GM21528 (cell line): ENCODE measurements around the gene SLC17A5.
"Not testable (repeated sequence)": the region's sequence is repeated elsewhere in the genome, so short reads cannot be mapped to it uniquely, and the experiment has no call there.

Experiments used
- ATAC-seq: cut with Tn5 transposase; IDR thresholded peaks from one replicate; pipeline ENCODE4 v1.9.1; 2021; ENCODE audit warnings: mild to moderate bottlenecking, moderate library complexity; ENCODE audit not compliant: unreplicated experiment, low FRiP score

The SLC17A5 gene

DNA sequence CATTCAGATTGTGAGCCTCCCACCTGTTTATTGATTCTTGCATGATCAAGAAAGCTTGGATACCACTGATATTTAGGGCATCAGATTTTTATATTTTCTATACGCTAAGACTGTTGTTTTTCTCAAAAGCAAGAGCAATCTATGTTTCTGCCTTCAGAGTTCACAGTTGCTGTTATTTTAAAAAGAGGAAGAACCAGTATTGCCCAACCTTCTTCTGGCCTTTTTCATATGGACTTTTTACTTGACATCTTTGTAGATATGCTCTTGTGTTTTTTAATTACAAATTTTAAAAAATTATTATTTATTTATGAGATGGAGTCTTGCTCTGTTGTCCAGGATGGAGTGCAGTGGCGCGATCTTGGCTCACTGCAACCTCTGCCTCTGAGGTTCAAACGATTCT is 28.9 kb downstream of the SLC17A5 start:
- no peak for ATAC-seq

DNA sequence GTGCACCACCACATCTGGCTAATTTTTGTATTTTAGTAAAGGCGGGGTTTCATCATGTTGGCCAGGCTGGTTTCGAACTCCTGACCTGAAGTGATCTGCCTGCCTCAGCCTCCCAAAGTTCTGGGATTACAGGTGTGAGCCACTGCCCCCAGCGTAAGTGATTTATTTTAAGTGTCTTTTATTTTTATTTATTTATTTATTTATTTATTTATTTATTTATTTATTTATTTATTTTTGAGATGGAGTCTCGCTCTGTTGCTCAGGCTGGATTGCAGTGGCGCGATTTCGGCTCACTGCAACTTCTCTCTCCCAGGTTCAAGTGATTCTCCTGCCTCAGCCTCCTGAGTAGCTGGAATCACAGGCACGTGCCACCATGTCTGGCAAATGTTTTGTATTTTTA is 30.3 kb downstream of the SLC17A5 start:
- ATAC-seq = not testable (repeated sequence)

DNA sequence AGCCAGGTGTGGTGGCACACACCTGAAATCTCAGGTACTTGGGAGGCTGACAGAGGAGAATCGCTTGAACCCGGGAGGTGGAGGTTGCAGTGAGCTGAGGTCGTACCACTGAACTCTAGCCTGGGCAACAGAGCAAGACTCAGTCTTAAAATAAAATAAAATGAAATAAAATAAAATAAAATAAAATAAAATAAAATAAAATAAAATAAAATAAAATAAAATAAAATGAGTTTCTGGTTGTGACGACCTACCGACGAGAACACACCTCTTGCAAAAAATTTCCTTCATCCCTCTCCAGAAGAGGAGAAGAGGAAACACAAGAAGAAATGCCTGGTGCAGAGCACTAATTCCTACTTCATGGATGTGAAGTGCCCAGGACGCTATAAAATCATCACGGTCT is 35.7 kb downstream of the SLC17A5 start:
- ATAC-seq = not testable (repeated sequence)

DNA sequence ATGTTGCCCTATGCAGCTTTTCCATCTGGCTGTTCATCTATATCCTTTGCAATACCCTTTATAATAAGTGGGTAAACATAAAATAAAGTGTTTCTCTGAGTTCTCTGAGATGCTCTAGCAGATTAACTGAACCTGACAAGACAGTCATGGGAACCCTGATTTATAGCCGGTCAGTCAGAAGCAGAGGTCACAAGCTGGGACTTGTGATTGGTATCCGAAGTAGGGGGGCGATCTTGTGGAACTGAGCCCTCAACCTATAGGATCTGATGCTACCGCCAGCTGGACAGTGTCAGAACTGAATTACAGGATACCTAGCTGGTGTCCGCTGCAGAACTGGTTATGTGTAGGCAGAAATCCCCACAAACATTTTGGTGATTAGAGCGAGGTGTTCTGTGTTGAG is 39.0 kb downstream of the SLC17A5 start:
- no peak for ATAC-seq

DNA sequence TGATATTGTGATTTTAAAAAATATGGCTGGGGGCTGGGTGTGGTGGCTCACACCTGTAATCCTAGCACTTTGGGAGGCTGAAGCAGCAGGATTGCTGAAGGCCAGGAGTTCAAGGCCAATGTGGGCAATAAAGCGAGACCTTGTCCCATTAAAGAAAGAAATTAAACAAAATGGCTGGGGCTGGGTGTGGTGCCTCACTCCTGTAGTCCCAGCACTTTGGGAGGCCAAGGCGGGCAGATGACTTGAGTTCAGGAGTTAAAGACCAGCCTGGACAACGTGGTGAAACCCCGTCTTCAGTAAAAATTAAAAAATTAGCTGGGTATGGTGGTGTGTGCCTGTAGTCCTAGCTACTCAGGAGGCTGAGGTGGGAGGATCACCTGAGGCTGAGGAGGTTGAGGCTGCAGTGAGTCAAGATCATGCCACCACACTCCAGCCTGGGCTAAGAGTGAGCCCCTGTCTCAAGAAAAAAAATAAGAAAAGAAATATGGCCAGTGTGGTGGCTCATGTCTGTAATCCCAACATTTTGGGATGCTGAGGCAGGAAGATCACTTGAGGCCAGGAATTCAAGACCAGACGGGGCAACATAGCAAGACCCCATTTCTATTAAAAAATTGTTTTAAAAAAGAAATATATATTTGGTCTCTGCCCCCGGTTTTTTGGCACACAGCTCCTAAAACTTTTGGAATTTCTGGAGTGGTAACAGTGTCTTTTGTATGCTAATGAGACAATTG is 39.8 kb downstream of the SLC17A5 start:
- ATAC-seq = no peak

DNA sequence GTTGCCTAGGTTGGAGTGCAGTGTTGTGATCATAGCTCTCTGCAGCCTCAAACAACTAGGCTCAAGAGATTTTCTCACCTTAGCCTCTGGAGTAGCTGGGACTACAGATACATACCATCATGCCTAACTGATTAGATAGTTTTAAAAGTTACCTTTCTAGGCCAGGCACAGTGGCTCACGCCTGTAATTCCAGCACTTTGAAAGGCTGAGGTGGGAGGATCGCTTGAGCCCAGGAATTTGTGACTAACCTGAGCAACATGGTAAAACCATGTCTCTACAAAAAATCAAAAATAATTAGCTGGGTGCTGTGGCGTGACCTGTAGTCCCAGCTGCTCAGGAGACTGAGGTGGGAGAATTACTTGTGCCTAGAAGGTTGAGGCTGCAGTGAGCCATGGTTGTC is 41.2 kb downstream of the SLC17A5 start:
- ATAC-seq = no peak

DNA sequence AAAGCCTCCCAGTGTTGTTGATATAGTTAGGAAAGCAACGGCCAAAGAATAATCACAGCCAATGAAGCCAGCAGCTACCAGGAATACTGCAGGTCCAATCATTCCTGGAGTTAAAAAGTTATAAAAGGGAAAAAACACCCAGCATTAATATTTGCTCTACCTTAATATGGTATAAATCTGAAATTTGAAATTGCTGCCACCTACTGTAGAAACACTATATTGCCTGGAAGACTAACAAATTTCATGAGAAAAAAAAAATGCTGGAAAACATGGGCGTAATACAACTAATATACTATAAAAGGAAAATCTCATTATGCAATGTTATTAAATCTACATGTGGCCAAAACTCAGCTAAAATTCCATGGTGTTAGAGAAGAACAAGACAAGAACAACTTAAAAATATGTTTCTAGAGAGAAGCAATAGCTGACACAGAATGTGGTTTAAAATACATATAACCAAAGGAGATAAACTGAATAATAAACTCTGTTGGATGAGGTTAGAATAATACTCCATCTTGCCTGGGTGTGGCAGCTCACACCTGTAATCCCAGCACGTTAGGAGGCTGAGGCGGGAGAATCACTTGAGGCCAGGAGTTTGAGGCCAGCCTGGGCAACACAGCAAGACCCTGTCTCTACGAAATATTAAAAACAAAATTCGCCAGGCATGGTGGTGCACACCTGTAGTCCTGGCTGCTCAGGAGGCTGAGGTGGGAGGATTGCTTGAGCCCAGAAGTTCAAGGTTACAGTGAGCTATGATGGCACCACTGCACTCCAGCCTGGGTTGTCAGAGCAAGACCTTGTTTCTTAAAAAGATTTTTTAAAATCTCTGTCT is 43.1 kb downstream of the SLC17A5 start:
- ATAC-seq = no peak

DNA sequence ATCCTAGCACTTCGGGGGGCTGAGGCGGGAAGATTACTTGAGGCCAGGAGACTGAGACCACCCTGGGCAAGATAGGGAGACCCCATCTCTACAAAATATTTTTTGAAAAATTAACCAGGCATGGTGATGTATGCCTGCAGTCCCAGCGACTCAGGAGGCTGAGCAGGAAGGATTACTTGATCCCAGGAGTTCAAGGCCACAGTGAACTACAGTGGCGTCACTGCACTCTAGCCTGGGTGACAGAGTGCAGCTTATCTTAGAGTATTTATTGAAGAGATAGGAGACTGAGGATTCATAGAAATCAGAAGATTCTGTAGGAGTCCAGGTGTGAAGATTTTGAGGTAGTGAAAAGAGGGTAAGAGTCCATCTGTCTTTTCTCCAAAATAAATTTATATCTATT is 45.0 kb downstream of the SLC17A5 start:
- no peak for ATAC-seq

DNA sequence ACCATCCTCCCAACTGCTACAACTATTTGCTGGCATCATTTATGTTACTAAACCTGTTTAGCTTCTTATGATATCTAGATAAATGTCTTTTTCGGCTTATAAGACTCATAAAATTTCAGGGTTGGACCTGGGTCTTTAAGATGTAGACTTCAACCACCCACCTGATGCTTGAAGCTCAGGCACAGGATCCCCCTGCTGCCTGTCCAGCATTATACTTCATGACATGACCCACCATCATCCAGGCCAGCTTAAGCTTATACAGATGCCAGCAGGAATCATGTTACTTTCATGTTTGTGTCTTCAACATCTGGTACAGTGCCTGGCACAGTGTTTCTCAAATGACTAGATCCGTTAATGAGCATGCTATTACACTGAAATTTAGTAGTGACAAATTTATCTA is 47.4 kb downstream of the SLC17A5 start:
- no peak for ATAC-seq

DNA sequence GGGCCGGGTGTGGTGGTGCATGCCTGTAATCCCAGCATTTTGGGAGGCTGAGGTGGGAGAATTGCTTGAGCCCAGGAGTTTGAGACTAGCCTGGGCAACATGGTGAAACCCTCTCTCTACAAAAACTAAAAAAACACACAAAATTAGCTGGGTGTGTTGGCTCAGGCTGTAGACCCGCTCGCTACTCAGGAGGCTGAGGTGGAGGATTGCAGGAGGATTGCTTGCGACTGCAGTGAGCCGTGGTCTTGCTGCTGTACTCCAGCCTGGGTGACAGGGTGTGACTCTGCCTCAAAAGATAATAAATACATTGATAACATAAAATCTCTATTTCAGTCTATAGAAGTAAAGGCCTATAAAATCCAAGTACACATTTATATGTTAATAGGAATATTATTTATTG is 49.3 kb downstream of the SLC17A5 start:
- ATAC-seq = no peak

DNA sequence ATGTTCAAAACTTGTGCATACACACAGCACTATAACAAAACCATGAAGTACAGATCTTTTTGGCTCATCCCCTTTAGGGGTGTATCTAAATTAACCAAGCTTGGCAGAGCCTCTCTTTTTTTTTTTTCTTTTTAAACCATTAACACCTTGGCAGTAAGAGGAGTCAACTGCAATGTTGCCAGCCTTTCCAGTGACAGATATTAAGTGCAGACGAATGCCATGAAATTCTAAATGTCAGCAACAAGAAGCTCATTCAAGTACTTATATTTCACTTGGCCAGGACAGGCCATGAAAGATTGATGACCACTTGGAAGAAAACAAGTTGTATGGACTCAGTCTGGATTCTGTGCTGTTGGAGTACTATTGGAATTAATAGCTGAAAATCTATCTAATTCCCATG is 49.8 kb downstream of the SLC17A5 start:
- ATAC-seq = no peak

DNA sequence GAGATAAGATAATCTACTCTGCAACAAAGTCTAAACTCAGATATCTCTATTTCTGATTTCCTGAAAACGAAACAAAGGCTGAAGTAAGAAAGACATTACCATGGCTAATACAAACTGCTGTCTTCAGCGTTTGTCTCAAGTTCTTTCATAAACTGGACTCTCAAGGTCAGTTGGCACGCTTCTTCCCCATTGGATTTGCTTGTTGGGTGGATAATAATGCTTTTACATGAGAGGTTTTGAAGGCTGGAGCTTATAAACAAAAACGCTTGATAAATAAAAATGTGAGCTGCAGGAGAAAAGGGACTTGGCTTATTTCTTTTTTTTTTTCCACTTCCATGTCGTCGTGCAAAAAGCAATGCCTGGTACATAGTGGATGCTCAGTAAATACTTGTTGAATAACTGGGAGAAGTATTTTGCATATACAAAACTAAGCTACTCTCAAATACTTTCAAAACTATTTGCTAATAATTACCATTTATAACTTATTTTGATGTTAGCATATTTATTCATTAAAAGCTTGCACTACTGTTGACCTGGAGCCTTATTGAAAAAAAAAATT is 67.3 kb downstream of the SLC17A5 start:
- ATAC-seq = peak; percentile 8

DNA sequence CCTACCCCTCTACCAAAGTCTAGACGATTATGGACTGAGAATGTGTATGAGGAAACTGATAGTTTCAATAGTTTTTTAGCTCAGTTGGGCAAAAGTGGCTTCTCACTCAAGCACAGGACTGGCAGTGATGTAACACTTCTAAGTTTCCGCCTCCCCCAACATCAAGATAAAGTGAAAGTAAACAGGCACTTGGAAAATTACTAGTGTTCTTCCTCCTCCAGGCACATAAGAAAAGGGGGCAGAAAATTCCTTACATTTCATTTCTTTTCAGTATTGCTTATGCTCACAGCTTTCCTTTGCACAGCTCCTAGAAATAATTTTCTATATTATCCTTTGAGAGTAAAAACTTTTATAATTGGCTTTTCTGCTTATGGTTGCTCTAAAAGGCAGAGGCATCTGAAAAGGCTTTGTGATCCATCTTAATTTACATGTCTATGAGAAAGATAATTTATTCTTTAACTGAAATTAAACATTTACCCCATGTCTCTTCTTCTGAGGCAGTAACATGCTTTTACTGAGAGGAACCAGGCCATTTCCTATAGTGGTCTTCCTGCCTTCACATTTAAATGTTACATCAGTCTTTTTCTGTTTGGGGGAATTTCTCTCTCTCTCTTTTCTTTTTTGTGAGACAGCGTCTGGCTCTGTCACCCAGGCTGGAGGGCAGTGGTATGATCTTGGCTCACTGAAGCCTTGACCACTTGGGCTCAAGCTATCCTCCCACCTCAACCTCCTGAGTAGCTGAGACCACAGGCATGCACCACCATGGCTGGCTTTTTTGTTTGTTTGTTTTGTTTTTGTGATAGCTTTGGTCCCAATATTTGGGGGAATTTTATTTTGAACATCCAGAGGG is 68.0 kb downstream of the SLC17A5 start:
- peak; percentile 75 for ATAC-seq

DNA sequence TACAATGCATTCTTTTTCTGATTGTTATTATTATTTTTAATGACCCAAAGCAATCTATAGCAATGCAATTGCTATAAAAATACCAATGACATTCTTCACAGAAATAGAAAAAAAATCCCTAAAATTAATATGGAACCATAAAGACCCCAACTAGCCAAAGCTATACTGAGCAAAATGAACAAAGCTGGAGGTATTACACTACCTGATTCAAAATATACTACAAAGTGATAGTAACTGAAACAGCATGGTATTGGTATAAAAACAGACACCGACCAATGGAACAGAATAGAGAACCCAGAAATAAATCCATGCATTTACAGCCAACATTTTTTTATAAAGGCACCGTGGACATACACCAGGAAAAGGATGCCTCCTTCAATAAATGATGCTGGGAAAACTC is 72.5 kb downstream of the SLC17A5 start:
- no peak for ATAC-seq

DNA sequence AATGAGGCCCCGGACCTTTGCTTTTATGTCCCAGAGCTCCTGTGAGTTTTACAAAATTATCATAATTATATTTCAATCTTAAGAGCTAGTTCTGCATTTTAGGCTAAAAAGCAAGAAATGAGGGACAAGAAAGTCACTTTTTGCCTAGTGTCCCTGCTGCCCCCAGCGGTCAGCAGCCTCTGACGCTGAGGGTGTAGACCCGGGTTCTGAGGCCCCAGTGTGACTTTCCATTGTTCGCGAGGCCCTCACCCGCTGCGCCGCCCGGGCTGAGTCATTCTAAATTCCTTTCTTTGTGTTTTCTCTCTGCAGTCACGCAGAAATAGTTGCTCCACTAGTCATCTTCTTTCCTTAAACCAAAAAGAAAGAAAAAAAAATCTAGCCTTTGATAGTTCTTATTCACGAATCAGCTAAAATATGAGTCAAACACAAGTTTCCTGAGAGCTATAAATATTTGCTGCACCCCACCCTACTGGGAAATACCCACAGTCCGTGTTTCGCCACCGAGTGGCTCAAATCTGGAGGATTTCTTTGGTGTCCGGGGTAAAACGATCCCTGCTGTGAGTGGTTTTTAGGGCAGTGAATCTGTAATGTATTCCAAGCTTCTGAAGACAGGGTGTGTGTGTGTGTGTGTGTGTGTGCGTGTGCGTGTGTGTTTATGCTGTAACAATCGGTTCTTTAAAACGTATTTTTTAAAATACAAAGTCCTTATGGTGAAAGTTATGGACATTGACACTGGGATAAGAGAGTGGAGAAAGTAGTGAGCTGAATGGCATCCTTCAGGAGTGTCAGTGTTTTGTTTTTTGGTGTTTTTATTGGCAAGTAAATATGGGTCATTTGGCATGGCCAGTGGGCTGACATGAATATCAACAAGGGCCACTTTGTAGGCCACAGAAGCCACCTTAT is 73.3 kb downstream of the SLC17A5 start:
- ATAC-seq = peak; percentile 72

DNA sequence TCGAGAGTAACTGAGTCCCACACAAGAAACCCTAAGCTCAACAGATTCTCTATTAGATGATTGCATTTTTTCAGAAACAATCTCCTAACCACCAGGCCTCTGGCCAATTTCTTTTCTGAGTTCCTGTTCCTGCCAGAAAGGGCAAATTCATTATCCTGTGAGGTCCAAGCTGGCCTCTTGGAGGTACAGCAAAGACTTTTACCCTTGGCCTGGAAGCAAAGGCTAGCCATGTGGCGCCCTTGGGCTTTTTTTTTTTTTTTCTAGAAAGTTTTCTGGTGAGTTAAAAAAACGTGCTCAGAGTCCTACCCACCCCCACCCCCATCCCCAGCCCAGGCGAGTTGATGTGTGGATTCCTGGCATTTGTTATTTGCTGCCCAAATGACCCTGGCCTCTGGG is 73.9 kb downstream of the SLC17A5 start:
- peak; percentile 17 for ATAC-seq

DNA sequence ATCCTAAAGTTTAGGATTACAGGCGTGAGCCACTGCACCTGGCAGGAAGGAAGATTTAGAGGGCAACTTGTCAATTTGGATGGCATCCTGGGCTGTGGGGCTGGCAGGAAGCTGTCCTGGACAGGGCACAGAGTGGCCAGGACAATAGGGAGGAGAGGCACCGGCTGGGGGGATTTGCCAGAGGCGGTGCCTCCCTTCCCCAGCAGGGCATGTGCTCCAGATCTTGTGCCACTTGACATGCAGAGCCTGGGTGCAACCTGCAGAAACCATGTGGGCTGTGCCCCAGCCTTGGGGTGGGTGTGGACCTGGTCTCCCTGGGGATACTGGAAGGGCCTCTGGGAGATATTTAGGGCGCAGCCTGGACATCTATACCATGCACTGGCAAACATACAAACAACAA is 74.4 kb downstream of the SLC17A5 start:
- ATAC-seq = peak; percentile 9

DNA sequence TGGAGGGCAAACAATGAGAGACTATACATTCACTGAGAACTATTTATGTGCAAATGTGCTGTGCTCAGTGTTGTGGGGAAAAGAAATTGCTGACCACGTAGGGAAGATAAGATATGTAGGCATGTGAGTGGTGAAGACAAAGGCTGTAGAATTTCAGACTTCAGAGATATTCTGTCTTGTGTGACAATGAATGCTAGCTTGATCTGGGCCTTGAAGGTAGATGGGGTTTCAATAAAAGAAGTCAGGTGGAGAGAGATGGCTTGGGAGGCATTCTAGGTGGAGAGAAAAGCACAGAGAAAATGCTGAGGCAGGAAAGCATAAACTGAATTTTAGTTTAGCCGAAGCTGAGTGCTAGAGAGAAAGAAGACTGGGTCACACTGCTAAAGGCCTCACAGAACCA is 76.1 kb downstream of the SLC17A5 start:
- no peak for ATAC-seq

DNA sequence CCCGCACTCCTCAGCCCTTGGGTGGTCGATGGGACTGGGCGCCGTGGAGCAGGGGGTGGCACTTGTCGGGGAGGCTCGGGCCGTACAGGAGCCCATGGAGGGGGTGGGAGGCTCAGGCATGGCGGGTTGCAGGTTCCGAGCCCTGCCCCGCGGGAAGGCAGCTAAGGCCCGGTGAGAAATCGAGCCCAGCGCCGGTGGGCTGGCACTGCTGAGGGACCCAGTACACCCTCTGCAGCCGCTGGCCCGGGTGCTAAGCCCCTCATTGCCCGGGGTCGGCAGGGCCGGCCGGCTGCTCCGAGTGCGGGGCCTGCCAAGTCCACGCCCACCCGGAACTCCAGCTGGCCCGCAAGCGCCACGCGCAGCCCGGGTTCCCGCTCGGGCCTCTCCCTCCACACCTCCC is 81.3 kb downstream of the SLC17A5 start:
- not testable (repeated sequence) for ATAC-seq
